ENCODE results near the gene TSHZ3.

The TSHZ3 gene

DNA sequence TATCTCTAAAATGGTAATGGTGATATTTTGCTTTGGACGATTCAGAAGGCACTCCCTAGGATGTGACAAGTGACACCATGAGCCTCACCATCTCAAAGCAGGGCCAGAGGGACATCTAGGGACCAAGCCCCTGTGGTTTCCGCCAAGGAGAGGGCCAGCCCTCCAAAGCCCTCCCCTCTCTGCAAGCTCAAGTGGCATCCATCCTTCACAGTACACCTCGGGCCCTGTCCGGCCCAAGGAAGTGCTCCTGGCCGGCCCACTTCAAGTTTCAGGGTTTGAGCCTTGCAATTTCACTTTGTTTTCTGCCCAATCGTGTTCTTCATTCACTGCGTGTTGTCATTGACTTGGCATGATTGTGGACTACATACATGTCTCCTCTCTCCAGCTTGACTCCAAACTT is 82.5 kb downstream of the TSHZ3 start:
- no peak for TF ChIP-seq CTCF (IDR thresholded peaks at IDR 0.05; ENCODE audit: insufficient read depth, low read depth, low read length, missing control alignments)
- no peak for DNase-seq (ENCODE audit: low read depth)
- no peak overlapping the region for H3K4me3 ChIP-seq (ENCODE audit: low read length)

GRCh38 chr19:31266196-31266595 is 83.0 kb downstream of the TSHZ3 start:
- no peak overlapping the region for H3K4me3 ChIP-seq (ENCODE audit: low read length)
- TF ChIP-seq CTCF (IDR thresholded peaks at IDR 0.05; ENCODE audit: insufficient read depth, low read depth, low read length, missing control alignments) = no peak
- no peak for DNase-seq (ENCODE audit: low read depth)

DNA sequence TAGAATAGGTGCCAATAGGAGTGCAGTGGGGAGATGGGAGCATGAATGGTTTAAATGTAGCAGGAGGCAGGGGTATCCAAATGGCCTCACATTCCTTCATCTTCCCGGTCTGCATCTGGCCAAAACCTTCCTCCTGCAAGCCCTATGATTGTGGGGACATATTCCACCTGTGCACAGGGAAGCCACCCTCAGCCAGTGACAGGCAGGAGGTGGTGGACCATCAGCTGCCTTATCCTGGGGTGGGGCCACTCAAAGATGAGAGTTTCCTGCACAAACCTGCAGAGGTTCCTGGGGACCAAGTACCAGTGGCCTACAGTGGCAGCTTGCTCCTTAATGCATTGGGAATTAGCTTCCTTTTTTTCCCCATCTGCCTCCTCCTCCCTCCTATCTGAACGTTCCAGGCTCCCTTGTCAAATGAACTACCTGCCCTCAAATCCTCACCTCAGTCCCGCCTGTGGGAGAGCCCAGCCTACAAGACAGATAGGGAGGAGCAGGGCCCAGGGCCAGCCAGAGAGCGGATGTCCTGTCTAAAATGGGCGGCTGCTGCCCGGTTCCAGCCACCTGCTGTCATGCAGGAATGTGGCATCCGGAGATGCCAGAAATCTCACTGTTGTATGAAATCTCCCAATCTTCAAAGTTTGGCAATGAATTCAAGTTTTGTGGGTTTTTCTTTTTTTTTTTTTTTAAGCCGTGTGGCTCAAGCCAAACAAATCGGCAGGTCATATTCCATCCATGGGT is 85.0 kb downstream of the TSHZ3 start:
- no peak overlapping the region for H3K4me3 ChIP-seq (ENCODE audit: low read length)
- DNase-seq (ENCODE audit: low read depth) = no peak
- no peak for TF ChIP-seq CTCF (IDR thresholded peaks at IDR 0.05; ENCODE audit: insufficient read depth, low read depth, low read length, missing control alignments)

- TF ChIP-seq CTCF (IDR thresholded peaks at IDR 0.05; ENCODE audit: insufficient read depth, low read depth, low read length, missing control alignments) = no peak
- DNase-seq (ENCODE audit: low read depth) = no peak
- no peak overlapping the region for H3K4me3 ChIP-seq (ENCODE audit: low read length)
Observed at GRCh38 chr19:31263328-31263727, 85.9 kb downstream of the TSHZ3 start.

DNA sequence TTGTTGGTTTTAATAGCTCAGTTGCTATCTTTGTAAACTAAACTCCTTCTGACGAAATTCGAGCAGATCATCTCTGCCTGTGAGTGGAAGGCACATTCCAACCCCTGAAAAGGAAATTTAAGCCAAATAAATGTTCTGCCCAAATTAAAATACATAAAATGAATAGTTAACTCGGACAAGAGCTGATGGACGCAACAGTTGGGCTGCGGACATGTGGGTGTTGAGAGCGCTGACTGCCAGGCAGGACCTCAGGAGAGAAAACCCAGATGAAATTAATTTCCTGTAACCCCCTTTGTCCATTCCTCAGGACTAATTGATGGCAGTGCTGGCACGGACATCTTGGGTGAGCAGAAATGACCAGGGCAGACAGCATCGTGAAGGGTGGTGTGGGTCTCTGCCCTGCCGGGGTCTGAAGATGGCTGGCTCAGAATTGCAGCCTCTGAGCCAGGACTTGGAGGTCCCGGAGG is 86.5 kb downstream of the TSHZ3 start:
- no peak for TF ChIP-seq CTCF (IDR thresholded peaks at IDR 0.05; ENCODE audit: insufficient read depth, low read depth, low read length, missing control alignments)
- DNase-seq (ENCODE audit: low read depth) = no peak
- H3K4me3 ChIP-seq (ENCODE audit: low read length) = no peak overlapping the region

GRCh38 chr19:31261603-31262212 is 87.5 kb downstream of the TSHZ3 start:
- DNase-seq (ENCODE audit: low read depth) = no peak
- H3K4me3 ChIP-seq (ENCODE audit: low read length) = no peak overlapping the region
- no peak for TF ChIP-seq CTCF (IDR thresholded peaks at IDR 0.05; ENCODE audit: insufficient read depth, low read depth, low read length, missing control alignments)

Measured in epithelial cell of esophagus (primary cell).